Astrocyte of the cerebellum (primary cell): ENCODE data around the gene COLEC11.

Experiments used
- DNase-seq: peaks from one replicate; pipeline ENCODE4 v3.0.0-alpha.2; 2011; ENCODE audit warnings: low read depth
- H3K4me3 ChIP-seq: 2 replicates; pipeline ENCODE4 v1.5.1; 2011; ENCODE audit warnings: mild to moderate bottlenecking, low read depth, low read length, moderate library complexity
- in situ Hi-C: cut with HindIII; loops from 2 replicates; pipeline ENCODE4 v1.10.0; 2017; ENCODE audit warnings: low sequenced_read_pairs
- TF ChIP-seq, protein P1 (sequence below): IDR thresholded peaks from 2 replicates; pipeline ENCODE4 v1.5.1; 2012; ENCODE audit warnings: low read length, low read depth, moderate library complexity, mild to moderate bottlenecking; ENCODE audit errors: missing control alignments

COLEC11 gene

DNA sequence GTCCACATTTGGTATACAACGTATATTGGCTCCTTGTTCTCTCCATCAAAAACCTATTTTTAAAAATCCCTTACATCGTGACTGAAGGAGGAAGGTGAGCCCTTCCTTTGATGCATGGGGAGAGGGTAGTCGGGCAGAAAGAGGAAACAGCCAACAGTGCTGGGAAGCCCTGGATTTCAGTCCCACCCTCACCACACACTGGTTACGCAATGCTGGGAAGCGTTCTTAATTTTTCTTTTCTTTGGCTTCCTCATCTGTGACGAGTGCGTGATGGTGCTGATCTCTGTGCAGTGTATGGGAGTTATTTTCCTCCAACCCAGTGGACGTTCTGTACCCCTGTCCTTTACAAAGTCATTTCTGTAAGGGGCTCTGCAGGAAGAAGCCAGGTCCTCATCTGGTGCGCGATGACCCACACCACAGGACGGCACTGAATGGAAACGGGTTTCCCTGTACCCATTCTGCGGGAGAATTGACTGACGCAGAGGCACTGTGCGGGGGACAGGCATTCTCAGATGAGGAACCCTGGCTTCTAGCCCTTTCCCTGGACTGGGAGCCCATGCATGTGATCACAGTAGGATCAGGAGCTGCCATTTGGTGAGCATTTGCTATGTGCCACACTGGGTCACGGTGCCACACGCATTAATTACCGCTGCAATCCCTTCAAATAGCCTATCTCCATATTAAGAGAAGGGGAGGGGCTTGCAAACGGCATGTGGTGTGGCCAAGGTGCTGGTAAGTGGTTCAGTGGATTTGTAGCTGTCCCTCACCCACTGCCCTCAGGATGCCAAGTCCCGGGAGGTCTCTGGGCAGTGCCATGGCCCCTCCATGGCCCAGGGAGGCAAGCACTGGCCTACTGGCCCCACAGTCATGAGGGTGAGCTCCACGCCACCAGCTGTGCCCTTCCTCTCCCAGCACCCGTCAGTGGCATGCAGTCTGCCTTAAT is 4.3 kb downstream of the COLEC11 start:
- H3K4me3 ChIP-seq = no peak overlapping the region
- DNase-seq = no peak
- in situ Hi-C loops = no loop called here
- TF ChIP-seq, protein P1, sequence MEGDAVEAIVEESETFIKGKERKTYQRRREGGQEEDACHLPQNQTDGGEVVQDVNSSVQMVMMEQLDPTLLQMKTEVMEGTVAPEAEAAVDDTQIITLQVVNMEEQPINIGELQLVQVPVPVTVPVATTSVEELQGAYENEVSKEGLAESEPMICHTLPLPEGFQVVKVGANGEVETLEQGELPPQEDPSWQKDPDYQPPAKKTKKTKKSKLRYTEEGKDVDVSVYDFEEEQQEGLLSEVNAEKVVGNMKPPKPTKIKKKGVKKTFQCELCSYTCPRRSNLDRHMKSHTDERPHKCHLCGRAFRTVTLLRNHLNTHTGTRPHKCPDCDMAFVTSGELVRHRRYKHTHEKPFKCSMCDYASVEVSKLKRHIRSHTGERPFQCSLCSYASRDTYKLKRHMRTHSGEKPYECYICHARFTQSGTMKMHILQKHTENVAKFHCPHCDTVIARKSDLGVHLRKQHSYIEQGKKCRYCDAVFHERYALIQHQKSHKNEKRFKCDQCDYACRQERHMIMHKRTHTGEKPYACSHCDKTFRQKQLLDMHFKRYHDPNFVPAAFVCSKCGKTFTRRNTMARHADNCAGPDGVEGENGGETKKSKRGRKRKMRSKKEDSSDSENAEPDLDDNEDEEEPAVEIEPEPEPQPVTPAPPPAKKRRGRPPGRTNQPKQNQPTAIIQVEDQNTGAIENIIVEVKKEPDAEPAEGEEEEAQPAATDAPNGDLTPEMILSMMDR = no peak

DNA sequence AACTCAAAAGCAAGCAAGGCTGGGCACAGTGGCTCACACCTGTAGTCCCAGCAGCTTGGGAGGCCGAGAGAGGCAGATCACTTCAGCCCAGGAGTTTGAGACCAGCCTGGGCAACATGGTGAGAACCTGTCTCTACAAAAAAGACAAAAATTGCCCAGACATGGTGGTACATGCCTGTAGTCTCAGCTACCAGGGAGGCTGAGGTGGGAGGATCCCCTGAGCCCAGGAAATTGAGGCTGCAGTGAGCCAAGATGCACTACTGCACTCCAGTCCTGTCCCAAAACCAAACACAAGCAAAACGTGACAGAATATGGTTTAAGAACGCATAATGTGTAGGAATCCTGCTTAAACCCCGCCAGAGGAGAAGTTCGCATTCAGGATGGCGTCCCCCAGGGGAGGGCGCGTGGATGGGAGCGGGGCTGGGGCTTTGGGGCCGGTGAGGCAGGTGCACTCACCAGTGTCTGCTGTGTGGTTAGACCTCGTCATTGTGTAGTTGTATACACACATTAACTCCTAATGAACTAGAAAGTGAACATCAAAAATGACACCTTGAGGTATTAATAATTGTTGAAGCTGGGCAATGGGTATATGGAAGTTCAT is 5.4 kb downstream of the COLEC11 start:
- no peak overlapping the region for H3K4me3 ChIP-seq
- in situ Hi-C loops = no loop called here
- TF ChIP-seq, protein P1 = no peak
- DNase-seq = no peak

DNA sequence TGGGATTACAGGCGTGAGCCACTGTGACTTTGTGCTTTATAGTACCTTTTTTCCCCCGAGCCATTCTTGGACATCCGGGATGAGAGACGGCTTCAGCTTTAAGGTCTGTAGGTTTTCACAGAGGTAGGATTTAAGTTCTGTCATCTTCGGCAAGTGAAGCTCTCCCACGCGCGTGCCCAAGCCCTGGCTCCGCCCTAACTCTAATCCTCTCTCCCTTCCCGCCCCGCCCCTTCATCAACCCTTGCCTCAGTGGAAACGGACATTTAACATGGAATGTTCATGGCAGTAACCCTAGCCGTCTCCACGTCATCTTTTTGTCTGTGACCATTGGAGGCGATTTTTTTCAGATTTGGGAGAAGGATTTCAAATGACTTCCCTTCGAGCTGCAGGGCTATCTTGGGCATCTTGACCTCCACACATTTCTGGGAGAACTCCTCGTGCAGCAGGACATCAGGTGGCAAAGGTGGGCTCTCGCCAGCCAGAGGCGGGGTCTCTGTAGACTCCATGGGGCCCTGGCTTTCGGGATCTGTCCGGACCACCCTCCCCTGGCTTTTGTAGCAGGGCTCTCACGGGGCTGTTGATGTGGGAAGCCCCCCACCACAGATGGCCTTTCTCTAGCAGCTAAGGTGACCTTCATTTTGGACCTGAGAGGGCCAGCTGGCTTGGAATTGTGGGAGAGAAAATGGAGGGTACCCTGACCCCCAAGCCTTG is 6.8 kb downstream of the COLEC11 start:
- TF ChIP-seq, protein P1 = no peak
- in situ Hi-C loops = no loop called here
- DNase-seq = no peak
- no peak overlapping the region for H3K4me3 ChIP-seq

DNA sequence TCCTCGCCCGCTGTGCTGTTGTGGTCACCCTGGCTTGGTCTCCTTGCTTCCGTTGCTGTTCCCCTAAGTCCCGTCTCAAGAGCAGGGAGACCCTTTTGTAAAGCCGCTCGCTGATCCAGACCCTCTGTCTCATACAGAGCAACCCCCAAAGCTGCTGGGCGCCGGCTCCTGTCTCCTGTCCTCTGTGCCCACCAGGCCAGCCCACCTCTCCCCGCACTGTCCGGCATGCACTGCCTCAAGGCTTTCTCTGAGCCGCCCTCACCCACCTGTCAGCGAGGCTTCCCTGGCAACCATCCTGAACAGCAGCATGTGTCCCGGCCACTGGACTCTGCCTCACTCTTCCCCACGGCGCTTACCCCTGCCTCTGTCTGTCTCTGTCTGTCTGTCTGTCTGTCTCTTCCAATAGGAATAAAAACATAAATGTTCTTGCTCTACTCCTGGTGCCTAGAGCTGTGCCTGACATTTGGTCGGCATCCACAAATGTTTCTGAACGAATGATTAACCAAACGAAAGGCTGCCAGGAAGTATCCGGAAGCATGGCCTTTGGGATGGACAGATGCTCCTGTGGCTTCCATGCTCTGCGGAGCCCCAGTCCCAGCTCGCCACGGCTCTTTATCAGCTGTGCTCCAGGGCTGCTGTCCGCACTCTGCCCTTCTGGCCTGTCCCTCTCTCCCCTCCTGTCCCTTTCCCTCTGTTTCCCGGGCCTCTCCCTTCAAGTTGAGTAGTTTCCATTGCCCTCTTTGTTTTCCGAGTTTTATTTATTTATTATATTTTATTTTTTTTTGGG is 7.8 kb downstream of the COLEC11 start:
- in situ Hi-C loops = no loop called here
- TF ChIP-seq, protein P1 = no peak
- no peak overlapping the region for H3K4me3 ChIP-seq
- no peak for DNase-seq

DNA sequence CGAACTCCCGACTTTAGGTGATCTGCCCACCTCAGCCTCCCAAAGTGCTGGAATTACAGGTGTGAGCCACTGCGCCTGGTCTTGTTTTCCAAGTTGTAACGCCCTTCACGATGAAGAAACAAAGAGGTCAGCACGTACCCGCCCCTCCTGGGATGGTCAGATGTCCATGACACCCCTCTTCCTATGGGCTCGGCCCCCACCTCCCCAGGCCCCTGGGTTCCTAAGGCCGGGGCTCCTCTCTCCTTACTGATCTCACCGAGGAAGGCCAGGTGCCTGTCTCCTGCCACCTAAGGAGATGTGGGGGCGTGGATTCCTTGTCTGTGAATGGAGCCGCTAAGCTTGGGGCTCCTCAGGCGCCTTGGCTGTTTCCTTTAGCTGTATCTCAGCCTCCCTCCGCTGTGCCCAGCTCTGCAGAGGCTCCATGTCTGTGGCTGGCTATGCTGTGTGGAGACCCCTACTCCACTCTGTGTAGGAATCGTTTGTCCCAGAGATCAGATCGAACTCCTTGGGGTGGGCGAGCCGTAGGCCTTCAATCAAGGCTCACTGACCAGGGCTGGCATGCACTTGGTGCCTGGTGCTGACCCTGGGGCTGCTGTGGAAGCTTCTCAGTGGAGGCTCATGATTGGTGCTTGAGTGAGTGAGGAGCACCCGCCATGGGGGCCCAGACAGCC is 8.8 kb downstream of the COLEC11 start:
- no peak for DNase-seq

More for the DNA sequence above, 8.8 kb downstream of the COLEC11 start:
- no peak overlapping the region for H3K4me3 ChIP-seq
- TF ChIP-seq, protein P1 = no peak
- in situ Hi-C loops = no loop called here
